ENCODE measurements around the gene IL1B.

The IL1B gene

DNA sequence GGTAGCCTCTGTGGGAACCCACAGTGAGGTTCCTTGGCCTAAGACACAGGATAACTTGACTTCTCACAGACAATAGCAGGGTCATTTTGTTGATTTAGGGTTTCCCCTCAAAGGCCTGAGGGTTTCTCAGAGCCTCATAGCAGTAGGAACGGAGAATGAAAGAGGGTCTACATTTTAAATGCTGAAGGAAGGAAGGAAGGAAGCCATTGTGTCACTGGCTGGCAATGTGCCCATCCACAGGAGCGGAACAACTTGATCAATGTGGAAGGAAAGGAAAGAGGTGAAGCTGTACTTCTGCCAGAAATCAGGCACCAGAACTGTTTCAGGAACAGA, 5.1 kb downstream of the IL1B start:
- no peak for TF ChIP-seq ZFX (IDR thresholded peaks at IDR 0.05)
- TF ChIP-seq, protein P1, sequence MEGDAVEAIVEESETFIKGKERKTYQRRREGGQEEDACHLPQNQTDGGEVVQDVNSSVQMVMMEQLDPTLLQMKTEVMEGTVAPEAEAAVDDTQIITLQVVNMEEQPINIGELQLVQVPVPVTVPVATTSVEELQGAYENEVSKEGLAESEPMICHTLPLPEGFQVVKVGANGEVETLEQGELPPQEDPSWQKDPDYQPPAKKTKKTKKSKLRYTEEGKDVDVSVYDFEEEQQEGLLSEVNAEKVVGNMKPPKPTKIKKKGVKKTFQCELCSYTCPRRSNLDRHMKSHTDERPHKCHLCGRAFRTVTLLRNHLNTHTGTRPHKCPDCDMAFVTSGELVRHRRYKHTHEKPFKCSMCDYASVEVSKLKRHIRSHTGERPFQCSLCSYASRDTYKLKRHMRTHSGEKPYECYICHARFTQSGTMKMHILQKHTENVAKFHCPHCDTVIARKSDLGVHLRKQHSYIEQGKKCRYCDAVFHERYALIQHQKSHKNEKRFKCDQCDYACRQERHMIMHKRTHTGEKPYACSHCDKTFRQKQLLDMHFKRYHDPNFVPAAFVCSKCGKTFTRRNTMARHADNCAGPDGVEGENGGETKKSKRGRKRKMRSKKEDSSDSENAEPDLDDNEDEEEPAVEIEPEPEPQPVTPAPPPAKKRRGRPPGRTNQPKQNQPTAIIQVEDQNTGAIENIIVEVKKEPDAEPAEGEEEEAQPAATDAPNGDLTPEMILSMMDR (conservative IDR thresholded peaks at IDR 0.05), result no peak
- no peak overlapping the region for H3K27ac ChIP-seq

DNA sequence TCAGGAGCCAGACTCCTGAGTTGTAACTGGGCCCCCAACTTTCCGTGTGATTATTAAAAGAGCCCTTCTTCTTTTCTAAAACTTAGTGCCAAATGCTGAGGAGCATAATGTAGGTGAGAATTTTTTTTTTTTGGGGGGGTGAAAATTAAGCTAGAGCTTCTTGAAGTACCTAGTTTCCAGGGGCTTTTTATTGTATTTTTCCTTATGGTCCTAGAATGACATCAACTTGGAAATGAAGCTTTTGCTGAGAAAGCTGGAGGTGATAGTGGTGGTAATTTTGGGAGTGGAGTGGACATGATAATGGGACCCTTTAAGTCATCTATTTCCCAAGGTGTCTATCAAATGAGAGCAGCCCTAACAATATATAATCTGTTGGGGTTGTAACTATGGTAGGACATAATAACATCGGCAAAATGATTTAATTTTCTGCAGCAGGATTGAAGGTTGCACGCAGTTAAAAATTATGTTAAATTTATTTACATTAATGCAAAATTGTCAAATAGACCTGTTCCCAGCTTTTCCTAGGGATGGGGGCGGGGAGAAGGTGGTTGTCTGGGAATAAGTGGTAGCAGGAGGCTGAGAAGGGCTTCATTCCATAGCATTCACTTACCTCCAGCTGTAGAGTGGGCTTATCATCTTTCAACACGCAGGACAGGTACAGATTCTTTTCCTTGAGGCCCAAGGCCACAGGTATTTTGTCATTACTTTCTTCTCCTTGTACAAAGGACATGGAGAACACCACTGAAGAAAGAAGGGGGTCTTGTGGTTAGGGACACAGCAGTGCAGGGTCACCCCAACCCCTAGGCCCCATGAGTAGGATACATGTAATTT, 5.7 kb downstream of the IL1B start:
- no peak for TF ChIP-seq ZFX (IDR thresholded peaks at IDR 0.05)
- TF ChIP-seq, protein P1 (conservative IDR thresholded peaks at IDR 0.05), result no peak
- H3K27ac ChIP-seq, result no peak overlapping the region

DNA sequence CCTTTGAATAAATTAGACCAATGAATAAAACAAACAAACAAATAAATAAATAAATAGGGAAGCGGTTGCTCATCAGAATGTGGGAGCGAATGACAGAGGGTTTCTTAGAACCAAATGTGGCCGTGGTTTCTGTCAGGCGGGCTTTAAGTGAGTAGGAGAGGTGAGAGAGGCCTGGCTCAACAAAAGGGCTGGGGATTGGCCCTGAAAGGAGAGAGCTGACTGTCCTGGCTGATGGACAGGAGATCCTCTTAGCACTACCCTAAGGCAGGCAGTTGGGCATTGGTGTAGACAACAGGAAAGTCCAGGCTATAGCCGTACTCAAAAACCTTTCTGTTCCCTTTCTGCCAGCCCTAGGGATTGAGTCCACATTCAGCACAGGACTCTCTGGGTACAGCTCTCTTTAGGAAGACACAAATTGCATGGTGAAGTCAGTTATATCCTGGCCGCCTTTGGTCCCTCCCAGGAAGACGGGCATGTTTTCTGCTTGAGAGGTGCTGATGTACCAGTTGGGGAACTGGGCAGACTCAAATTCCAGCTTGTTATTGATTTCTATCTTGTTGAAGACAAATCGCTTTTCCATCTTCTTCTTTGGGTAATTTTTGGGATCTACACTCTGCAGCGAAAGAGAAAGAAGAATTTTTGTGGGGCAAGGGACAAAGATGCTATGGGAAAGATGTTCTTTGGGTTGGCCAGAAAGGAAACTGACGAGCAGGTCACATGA, 6.5 kb downstream of the IL1B start:
- H3K27ac ChIP-seq, result no peak overlapping the region

DNA sequence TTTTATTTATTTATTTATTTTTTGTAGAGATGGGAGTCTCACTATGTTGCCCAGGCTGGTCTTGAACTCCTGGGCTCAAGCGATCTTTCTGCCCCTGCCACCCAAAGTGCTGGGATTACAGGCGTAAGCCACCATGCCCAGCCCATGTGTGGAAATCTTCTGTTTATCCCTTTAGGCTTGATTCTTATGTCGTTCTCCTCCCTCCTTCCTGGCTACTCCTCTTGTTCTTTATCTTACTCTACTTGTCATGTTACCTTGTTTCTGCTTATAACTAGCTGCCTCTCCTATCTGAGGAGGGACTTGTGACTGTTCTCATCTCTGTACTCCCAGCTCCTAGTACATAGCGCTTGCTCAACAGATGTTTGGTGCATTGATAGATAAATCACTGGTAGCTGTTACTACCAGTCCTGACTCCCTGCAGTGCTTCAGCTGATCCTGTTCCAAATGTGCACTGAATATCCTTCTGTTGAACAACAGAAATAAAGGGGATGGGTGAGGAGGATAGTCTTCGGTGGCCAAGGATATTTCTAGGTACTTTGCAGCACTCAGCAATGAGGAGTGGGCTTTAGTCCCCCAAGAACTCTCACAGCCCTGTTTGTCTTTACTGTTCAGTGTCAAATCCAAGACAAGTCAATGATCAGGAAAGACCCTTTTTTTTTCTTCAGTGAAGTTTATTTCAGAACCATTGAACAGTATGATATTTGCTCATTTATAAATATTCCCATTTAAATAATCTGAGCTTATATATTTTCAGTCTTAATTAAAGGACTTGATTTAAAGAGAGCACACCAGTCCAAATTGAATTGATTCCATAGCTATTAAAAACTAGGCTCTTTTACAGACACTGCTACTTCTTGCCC, 7.2 kb downstream of the IL1B start:
- no peak for TF ChIP-seq ZFX (IDR thresholded peaks at IDR 0.05)
- TF ChIP-seq, protein P1 (conservative IDR thresholded peaks at IDR 0.05), result no peak
- H3K27ac ChIP-seq, result no peak overlapping the region

More for the DNA sequence above, 6.5 kb downstream of the IL1B start:
- TF ChIP-seq, protein P1 (conservative IDR thresholded peaks at IDR 0.05), result no peak
- TF ChIP-seq ZFX (IDR thresholded peaks at IDR 0.05), result no peak

DNA sequence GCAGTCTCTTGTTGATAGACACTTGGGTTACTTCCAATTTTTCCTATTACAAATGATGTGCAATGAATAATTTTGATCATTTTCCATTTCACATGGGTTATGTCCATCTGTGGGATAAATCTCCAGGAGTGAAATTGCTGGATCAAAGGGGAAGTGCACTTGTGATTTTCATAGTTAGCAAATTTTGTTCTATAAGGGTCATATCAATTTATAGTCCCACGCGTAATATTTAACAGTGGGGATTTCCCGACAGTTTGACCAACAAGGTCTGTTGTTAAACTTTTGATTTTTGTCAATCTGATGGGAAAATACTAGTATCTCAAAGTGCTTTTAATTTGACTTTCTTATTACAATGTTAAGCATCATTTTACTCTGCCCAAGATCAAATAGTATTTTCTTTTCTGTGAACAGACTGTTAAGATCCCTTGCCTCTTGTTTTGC, 8.3 kb downstream of the IL1B start:
- TF ChIP-seq ZFX (IDR thresholded peaks at IDR 0.05), result no peak
- TF ChIP-seq, protein P1 (conservative IDR thresholded peaks at IDR 0.05), result no peak
- H3K27ac ChIP-seq, result no peak overlapping the region

DNA sequence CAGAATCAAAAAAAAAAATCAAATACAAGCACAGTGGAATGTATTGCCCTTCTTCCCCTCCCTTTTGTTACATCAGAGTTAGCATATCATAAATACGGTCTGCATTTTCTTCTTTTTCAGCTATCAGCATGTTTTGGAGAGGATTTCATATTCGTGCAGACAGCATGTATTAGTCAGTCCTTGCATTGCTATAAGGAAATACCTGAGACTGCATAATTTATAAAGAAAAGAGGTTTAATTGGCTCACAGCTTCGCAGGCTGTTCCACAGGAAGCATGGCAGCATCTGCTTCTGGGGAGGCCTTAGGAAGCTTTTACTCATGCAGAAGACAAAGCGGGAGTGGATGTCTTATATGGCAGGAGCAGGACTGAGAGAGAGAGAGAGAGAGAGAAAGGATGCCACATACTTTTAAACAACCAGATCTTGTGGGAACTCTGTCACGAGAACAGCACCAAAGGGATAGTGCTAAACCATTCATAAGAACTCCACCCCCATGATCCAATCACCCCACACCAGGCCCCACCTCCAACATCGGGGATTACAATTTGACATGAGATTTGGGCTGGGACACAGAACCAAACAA, 8.9 kb downstream of the IL1B start:
- TF ChIP-seq, protein P1 (conservative IDR thresholded peaks at IDR 0.05), result no peak
- TF ChIP-seq ZFX (IDR thresholded peaks at IDR 0.05), result no peak
- no peak overlapping the region for H3K27ac ChIP-seq

Data from C4-2B (cell line).